Trophoblast cell (in vitro differentiated cells and primary cell): ENCODE data around the gene GSG1L.

Experiments
- DNase-seq, 2 donors: peaks; one replicate each; pipeline ENCODE4 v3.0.0-alpha.2; 2016
- H2AFZ ChIP-seq: 2 replicates; pipeline ENCODE4 v1.6.1; 2013; ENCODE audit warnings: low read length, moderate library complexity, mild to moderate bottlenecking; ENCODE audit not compliant: insufficient read depth, poor library complexity
- H2AK5ac ChIP-seq: 2 replicates; pipeline ENCODE4 v1.6.1; 2013; ENCODE audit warnings: mild to moderate bottlenecking, low read length
- H2BK120ac ChIP-seq: 2 replicates; pipeline ENCODE4 v1.6.1; 2013; ENCODE audit warnings: low read length, mild to moderate bottlenecking, moderate library complexity; ENCODE audit not compliant: insufficient read depth, poor library complexity
- H2BK12ac ChIP-seq: 2 replicates; pipeline ENCODE4 v1.6.1; 2013; ENCODE audit warnings: mild to moderate bottlenecking, low read length, moderate library complexity
- H2BK5ac ChIP-seq: 2 replicates; pipeline ENCODE4 v1.6.1; 2013; ENCODE audit warnings: low read length, low read depth, moderate library complexity, mild to moderate bottlenecking; ENCODE audit not compliant: poor library complexity
- H3K14ac ChIP-seq: 2 replicates; pipeline ENCODE4 v1.6.1; 2013; ENCODE audit warnings: mild to moderate bottlenecking, low read length
- H3K18ac ChIP-seq: 2 replicates; pipeline ENCODE4 v1.6.1; 2013; ENCODE audit warnings: mild to moderate bottlenecking, low read length
- H3K23ac ChIP-seq: 2 replicates; pipeline ENCODE4 v1.6.1; 2013; ENCODE audit warnings: low read length
- H3K27ac ChIP-seq: 2 replicates; pipeline ENCODE4 v1.5.1; 2013; ENCODE audit warnings: low read depth, mild to moderate bottlenecking, inconsistent platforms, low read length, moderate library complexity
- H3K27me3 ChIP-seq: 2 replicates; pipeline ENCODE4 v1.6.1; 2013; ENCODE audit warnings: inconsistent platforms, mild to moderate bottlenecking, low read length, moderate library complexity; ENCODE audit not compliant: insufficient read depth
- H3K36me3 ChIP-seq, 2 experiments: 1 replicate in 1 of 2; 2 replicates in 1 of 2; pipeline ENCODE4 v1.6.1; 2013; ENCODE audit warnings: low read length in 2 of 2, mild to moderate bottlenecking in 2 of 2, moderate library complexity in 1 of 2; ENCODE audit not compliant: insufficient read depth in 2 of 2, control insufficient read depth in 1 of 2
- H3K4ac ChIP-seq: 2 replicates; pipeline ENCODE4 v1.6.1; 2013; ENCODE audit warnings: low read depth, mild to moderate bottlenecking, low read length, moderate library complexity
- H3K4me1 ChIP-seq, 2 experiments: 1 replicate in 1 of 2; 2 replicates in 1 of 2; pipeline ENCODE4 v1.6.1; 2013; ENCODE audit warnings: low read length in 2 of 2, mild to moderate bottlenecking in 2 of 2, moderate library complexity in 1 of 2; ENCODE audit not compliant: insufficient read depth in 2 of 2, control insufficient read depth in 1 of 2
- H3K4me2 ChIP-seq: 2 replicates; pipeline ENCODE4 v1.6.1; 2013; ENCODE audit warnings: inconsistent platforms, mild to moderate bottlenecking, low read length, moderate library complexity
- H3K4me3 ChIP-seq: 2 replicates; pipeline ENCODE4 v1.5.1; 2013; ENCODE audit warnings: mild to moderate bottlenecking, low read depth, low read length, inconsistent platforms
- H3K79me1 ChIP-seq: one replicate; pipeline ENCODE4 v1.6.1; 2013; ENCODE audit warnings: low read length
- H3K79me2 ChIP-seq: 2 replicates; pipeline ENCODE4 v1.6.1; 2013; ENCODE audit warnings: low read length, mild to moderate bottlenecking; ENCODE audit not compliant: control insufficient read depth, insufficient read depth, poor library complexity
- H3K9ac ChIP-seq: 2 replicates; pipeline ENCODE4 v1.6.1; 2013; ENCODE audit warnings: mild to moderate bottlenecking, low read length
- H3K9me3 ChIP-seq: 2 replicates; pipeline ENCODE4 v1.6.1; 2013; ENCODE audit warnings: low read depth, mild to moderate bottlenecking, control low read depth, inconsistent platforms, low read length; ENCODE audit not compliant: insufficient read depth
- H4K12ac ChIP-seq: 2 replicates; pipeline ENCODE4 v1.6.1; 2013; ENCODE audit warnings: low read depth, mild to moderate bottlenecking, low read length, moderate library complexity
- H4K8ac ChIP-seq: 2 replicates; pipeline ENCODE4 v1.6.1; 2013; ENCODE audit warnings: low read depth, mild to moderate bottlenecking, low read length, moderate library complexity
- H4K91ac ChIP-seq: one replicate; pipeline ENCODE4 v1.6.1; 2013; ENCODE audit warnings: low read depth, mild to moderate bottlenecking, low read length, moderate library complexity
- WGBS: extraction: QIAGEN DNeasy Blood & Tissue Kit; methylation state at CpG from one replicate; pipeline ENCODE4 v1.1.7; 2013; ENCODE audit warnings: missing lambda C conversion rate; ENCODE audit not compliant: insufficient read length, insufficient coverage; ENCODE audit errors: extremely low coverage; 5-methylcytosine and 5-hydroxymethylcytosine counted together

The GSG1L gene

GRCh38 chr16:27811881-27812280 is 251.6 kb downstream of the GSG1L start:
- Histone ChIP-seq H3K4me2 (no peak overlapping the region), H2BK5ac (no peak overlapping the region), H4K12ac (no peak overlapping the region), H4K91ac (no peak overlapping the region), H2AFZ (no peak overlapping the region), H3K18ac (no peak overlapping the region), H3K79me1 (no peaks in the 10 kb centered on the region), H3K79me2 (no peaks in the 10 kb centered on the region), H3K4me1 (no peaks in the 10 kb centered on the region), H3K9me3 (no peaks in the 10 kb centered on the region), H3K36me3 (no peaks in the 10 kb centered on the region), H4K8ac (no peak overlapping the region), H3K14ac (no peak overlapping the region), H3K9ac (no peak overlapping the region), H2AK5ac (no peak overlapping the region), H3K27ac (no peak overlapping the region), H3K4ac (no peak overlapping the region), H3K27me3 (no peaks in the 10 kb centered on the region), H2BK120ac (no peak overlapping the region), H3K4me3 (no peak overlapping the region), H2BK12ac (no peak overlapping the region), H3K23ac (no peak overlapping the region)
- no peak for DNase-seq
- no CpG with 5 or more reads among the region's 3 CpGs for WGBS

- no peaks in the 10 kb centered on the region for H3K79me1 ChIP-seq
- no peaks in the 10 kb centered on the region for H3K27me3 ChIP-seq
- no peak overlapping the region for H2AFZ ChIP-seq
- no peaks in the 10 kb centered on the region for H3K36me3 ChIP-seq
- H3K4me1 ChIP-seq = no peaks in the 10 kb centered on the region
- H3K79me2 ChIP-seq = no peaks in the 10 kb centered on the region
- H3K18ac ChIP-seq = no peak overlapping the region
- H3K9me3 ChIP-seq = no peaks in the 10 kb centered on the region
- no CpG with 5 or more reads among the region's 5 CpGs for WGBS
- no peak overlapping the region for H2BK12ac ChIP-seq
- H3K23ac ChIP-seq = no peak overlapping the region
- H3K4me3 ChIP-seq = no peak overlapping the region
- DNase-seq = no peak
- no peak overlapping the region for H3K9ac ChIP-seq
- no peak overlapping the region for H2BK120ac ChIP-seq
- H3K4ac ChIP-seq = no peak overlapping the region
- no peak overlapping the region for H4K91ac ChIP-seq
- no peak overlapping the region for H4K8ac ChIP-seq
- H3K27ac ChIP-seq = no peak overlapping the region
- H2BK5ac ChIP-seq = no peak overlapping the region
- no peak overlapping the region for H4K12ac ChIP-seq
- no peak overlapping the region for H3K14ac ChIP-seq
- H2AK5ac ChIP-seq = no peak overlapping the region
- H3K4me2 ChIP-seq = no peak overlapping the region
Measured at GRCh38 chr16:27806986-27807385, 256.5 kb downstream of the GSG1L start.

DNA sequence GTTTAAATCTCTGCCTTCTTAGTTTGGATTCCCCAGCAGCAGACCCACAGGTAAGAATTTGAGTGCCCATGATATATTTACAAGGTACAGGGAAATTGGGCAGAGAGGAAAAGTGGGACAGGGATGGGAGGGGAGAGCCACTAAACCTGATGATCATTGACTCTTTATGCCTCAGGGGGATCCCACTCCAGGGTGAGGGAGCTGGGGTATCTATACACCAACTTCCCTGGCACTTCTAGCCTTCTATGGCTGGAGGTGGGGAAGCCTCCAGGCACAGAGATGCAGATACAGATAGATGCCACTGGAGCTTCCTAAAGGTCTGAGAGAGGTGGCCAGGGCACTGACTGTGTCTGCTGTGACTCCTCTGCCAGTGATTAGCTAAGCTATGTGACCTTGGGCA is 257.1 kb downstream of the GSG1L start:
- H2AFZ ChIP-seq = no peak overlapping the region
- no peak overlapping the region for H2BK12ac ChIP-seq

GRCh38 chr16:27805828-27806351 is 257.6 kb downstream of the GSG1L start:
- Histone ChIP-seq H3K79me1 (no peaks in the 10 kb centered on the region), H3K14ac (no peak overlapping the region), H3K4me3 (no peak overlapping the region), H3K9me3 (no peaks in the 10 kb centered on the region), H2BK12ac (no peak overlapping the region), H4K12ac (no peak overlapping the region), H3K36me3 (no peaks in the 10 kb centered on the region), H2BK120ac (no peak overlapping the region), H3K18ac (no peak overlapping the region), H2AK5ac (no peak overlapping the region), H3K27me3 (no peaks in the 10 kb centered on the region), H2AFZ (no peak overlapping the region), H3K9ac (no peak overlapping the region), H4K8ac (no peak overlapping the region), H2BK5ac (no peak overlapping the region), H3K79me2 (no peaks in the 10 kb centered on the region), H3K4me2 (no peak overlapping the region), H3K4me1 (no peaks in the 10 kb centered on the region), H4K91ac (no peak overlapping the region), H3K4ac (no peak overlapping the region), H3K27ac (no peak overlapping the region), H3K23ac (no peak overlapping the region)
- no peak for DNase-seq
- no CpG with 5 or more reads among the region's 5 CpGs for WGBS

More for the DNA sequence above, 257.1 kb downstream of the GSG1L start:
- Histone ChIP-seq H4K8ac (no peak overlapping the region), H3K4me1 (no peaks in the 10 kb centered on the region), H3K4me2 (no peak overlapping the region), H2AK5ac (no peak overlapping the region), H3K4me3 (no peak overlapping the region), H2BK120ac (no peak overlapping the region), H3K27me3 (no peaks in the 10 kb centered on the region), H3K9me3 (no peaks in the 10 kb centered on the region), H3K23ac (no peak overlapping the region), H4K12ac (no peak overlapping the region), H3K79me1 (no peaks in the 10 kb centered on the region), H3K9ac (no peak overlapping the region), H3K27ac (no peak overlapping the region), H3K36me3 (no peaks in the 10 kb centered on the region), H3K18ac (no peak overlapping the region), H2BK5ac (no peak overlapping the region), H3K79me2 (no peaks in the 10 kb centered on the region), H4K91ac (no peak overlapping the region), H3K14ac (no peak overlapping the region), H3K4ac (no peak overlapping the region)
- no peak for DNase-seq
